Measurements from ENCODE around the gene SELENOO. TPM values are rescaled to one million over a fixed set of nuclear protein-coding genes. Genes with fewer than 3 reads are reported as not detected.

The SELENOO gene
- total and polyA plus RNA-seq, 2 experiments from 2014 or later, result 29.8 to 54.5 TPM

DNA sequence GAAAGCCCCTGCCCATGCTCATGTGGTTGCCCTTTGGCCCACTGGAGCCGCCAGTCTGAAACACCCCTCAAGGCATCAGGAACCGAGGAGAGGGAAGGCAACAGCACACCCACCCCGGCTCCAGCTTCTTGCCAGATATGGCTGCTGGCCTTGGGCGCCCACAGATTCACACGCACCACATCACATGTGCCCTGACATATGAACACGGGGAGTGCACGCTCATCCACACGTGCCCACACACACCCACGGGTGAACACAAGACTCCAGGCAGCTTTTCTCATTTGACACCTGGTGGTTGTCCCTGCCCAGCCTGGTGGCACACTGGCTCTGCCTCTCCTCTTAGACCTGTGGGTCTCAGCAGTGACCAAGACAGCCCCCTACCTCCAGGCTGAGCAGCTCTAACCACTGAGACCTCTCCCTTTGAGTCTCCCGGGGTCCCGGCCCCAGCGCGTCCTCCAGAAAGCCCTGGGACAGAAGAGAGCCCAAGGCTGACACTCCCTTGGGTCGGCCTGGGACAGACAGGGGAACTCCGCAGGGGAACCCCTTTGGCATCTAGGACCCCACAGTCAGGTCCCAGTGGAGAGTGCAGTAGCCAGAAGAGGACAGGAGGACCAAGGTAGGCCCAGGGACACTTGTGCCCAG lies 63.4 kb downstream of the SELENOO start:
- H3K27me3 ChIP-seq, result peaks cover 44% of the 10 kb centered on the region
- DNase-seq (ENCODE audit: low read depth in 1 of 2, low spot score in 1 of 2), result no peak
- no peaks in the 10 kb centered on the region for H3K9me3 ChIP-seq (ENCODE audit: low read depth)
- H3K36me3 ChIP-seq, result no peaks in the 10 kb centered on the region
- no peak overlapping the region for H3K27ac ChIP-seq
- H3K4me3 ChIP-seq, result no peak overlapping the region
- TF ChIP-seq, protein P1, sequence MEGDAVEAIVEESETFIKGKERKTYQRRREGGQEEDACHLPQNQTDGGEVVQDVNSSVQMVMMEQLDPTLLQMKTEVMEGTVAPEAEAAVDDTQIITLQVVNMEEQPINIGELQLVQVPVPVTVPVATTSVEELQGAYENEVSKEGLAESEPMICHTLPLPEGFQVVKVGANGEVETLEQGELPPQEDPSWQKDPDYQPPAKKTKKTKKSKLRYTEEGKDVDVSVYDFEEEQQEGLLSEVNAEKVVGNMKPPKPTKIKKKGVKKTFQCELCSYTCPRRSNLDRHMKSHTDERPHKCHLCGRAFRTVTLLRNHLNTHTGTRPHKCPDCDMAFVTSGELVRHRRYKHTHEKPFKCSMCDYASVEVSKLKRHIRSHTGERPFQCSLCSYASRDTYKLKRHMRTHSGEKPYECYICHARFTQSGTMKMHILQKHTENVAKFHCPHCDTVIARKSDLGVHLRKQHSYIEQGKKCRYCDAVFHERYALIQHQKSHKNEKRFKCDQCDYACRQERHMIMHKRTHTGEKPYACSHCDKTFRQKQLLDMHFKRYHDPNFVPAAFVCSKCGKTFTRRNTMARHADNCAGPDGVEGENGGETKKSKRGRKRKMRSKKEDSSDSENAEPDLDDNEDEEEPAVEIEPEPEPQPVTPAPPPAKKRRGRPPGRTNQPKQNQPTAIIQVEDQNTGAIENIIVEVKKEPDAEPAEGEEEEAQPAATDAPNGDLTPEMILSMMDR (IDR thresholded peaks at IDR 0.05; ENCODE audit: low read depth, low read length), result no peak
- no peaks in the 10 kb centered on the region for H3K4me1 ChIP-seq (ENCODE audit: low read depth)

DNA sequence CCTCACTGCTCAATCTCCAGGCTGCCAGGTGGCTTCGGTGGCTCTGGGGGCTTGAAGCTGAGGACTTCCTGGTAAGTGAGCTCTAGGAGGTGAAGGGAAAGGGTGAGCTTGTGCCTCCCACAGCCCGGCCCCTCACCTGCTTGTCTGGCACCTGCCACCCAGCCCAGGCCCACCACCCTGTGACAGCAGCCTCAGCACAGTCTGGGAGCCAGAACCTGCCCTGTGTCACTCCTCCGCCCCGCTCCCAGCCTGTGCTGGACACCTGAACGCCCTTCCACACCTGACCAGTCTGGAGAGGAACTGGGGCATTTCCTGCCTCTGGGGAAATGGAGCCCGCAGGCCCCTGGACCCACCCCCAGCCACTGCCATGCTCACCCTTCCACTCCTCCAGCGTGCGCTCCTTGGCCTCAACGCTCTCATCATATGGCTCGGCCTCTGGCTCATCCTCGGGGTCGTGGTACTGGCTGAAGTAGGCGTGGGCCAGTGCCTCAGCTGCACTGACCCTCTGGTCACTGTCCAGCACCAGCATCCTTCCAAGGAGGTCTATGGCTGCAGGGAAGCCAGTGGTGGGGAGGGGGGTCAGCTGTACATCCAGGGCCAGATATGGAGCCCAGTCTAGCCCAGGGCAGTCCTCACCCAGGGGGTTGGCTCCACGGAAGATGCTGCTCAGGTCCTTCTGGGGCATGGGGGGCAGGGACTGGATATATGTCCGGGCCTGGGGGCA lies 64.3 kb downstream of the SELENOO start:
- no peaks in the 10 kb centered on the region for H3K4me1 ChIP-seq (ENCODE audit: low read depth)
- H3K4me3 ChIP-seq, result no peak overlapping the region
- no peaks in the 10 kb centered on the region for H3K9me3 ChIP-seq (ENCODE audit: low read depth)
- no peak for DNase-seq (ENCODE audit: low read depth in 1 of 2, low spot score in 1 of 2)
- H3K36me3 ChIP-seq, result no peaks in the 10 kb centered on the region
- H3K27ac ChIP-seq, result no peak overlapping the region
- TF ChIP-seq, protein P1 (IDR thresholded peaks at IDR 0.05; ENCODE audit: low read depth, low read length), result no peak
- H3K27me3 ChIP-seq, result peaks cover 52% of the 10 kb centered on the region

DNA sequence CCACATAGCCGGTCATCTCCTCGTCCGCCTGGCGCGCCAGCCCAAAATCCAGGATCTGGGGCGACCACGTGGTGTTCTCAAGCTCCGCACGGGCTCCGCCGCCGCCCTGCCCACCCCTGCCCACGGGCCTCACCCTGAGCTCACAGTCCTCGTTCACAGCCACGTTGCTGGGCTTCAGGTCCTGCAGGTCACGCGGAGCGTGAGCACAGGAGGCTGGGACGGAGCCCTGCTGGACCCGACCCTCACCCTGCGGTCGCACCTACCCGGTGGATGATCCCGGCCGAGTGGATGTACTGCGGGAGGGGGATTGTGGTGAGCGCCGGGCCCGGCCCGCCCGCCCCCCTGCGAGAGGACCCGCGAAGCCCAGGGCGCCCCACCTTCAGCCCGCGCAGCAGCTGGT lies 66.2 kb downstream of the SELENOO start:
- H3K27me3 ChIP-seq, result peaks cover 71% of the 10 kb centered on the region
- TF ChIP-seq, protein P1 (IDR thresholded peaks at IDR 0.05; ENCODE audit: low read depth, low read length), result no peak
- no peaks in the 10 kb centered on the region for H3K9me3 ChIP-seq (ENCODE audit: low read depth)
- no peak overlapping the region for H3K27ac ChIP-seq
- H3K4me3 ChIP-seq, result no peak overlapping the region
- peaks cover 7% of the 10 kb centered on the region for H3K4me1 ChIP-seq (ENCODE audit: low read depth)
- no peak for DNase-seq (ENCODE audit: low read depth in 1 of 2, low spot score in 1 of 2)
- H3K36me3 ChIP-seq, result no peaks in the 10 kb centered on the region

Other genes starting within 250 kb of the SELENOO start
- 37.4 and 62.2 TPM in 2 replicates for gene PIM3, start 240.2 kb upstream of the SELENOO start, total RNA-seq
- 46.1 and 74.4 TPM in 2 replicates for gene PIM3, start 240.2 kb upstream of the SELENOO start, polyA plus RNA-seq
- 1.8 TPM in 1 of 2 replicates, not detected in the other for gene IL17REL, start 188.2 kb upstream of the SELENOO start, total RNA-seq
- not detected in 2 replicates for gene IL17REL, start 188.2 kb upstream of the SELENOO start, polyA plus RNA-seq
- gene TTLL8, start 142.7 kb upstream of the SELENOO start, total RNA-seq, result not detected in 2 replicates
- not detected in 2 replicates for gene TTLL8, start 142.7 kb upstream of the SELENOO start, polyA plus RNA-seq
- gene MLC1, start 115.6 kb upstream of the SELENOO start, total RNA-seq, result 0.11 and 0.27 TPM in 2 replicates
- 0.32 TPM in 1 of 2 replicates, not detected in the other for gene MLC1, start 115.6 kb upstream of the SELENOO start, polyA plus RNA-seq
- 0.18 TPM in 1 of 2 replicates, not detected in the other for gene MOV10L1, start 111.0 kb upstream of the SELENOO start, total RNA-seq
- gene MOV10L1, start 111.0 kb upstream of the SELENOO start, polyA plus RNA-seq, result 1.1 TPM in 1 of 2 replicates, not detected in the other
- 22.1 and 30.9 TPM in 2 replicates for gene PANX2, start 30.3 kb upstream of the SELENOO start, total RNA-seq
- gene PANX2, start 30.3 kb upstream of the SELENOO start, polyA plus RNA-seq, result 6.9 and 9.5 TPM in 2 replicates
- 38.3 and 50.7 TPM in 2 replicates for gene TRABD, start 15.1 kb upstream of the SELENOO start, total RNA-seq
- 59.6 and 72.3 TPM in 2 replicates for gene TRABD, start 15.1 kb upstream of the SELENOO start, polyA plus RNA-seq
- gene TUBGCP6, start 44.0 kb downstream of the SELENOO start, total RNA-seq, result 32.9 and 46.1 TPM in 2 replicates
- 32.6 and 48.3 TPM in 2 replicates for gene TUBGCP6, start 44.0 kb downstream of the SELENOO start, polyA plus RNA-seq
- 28.4 and 57.3 TPM in 2 replicates for gene HDAC10, start 50.3 kb downstream of the SELENOO start, total RNA-seq
- gene HDAC10, start 50.3 kb downstream of the SELENOO start, polyA plus RNA-seq, result 19.8 and 20.8 TPM in 2 replicates
- 45.5 and 52.1 TPM in 2 replicates for gene MAPK12, start 60.7 kb downstream of the SELENOO start, total RNA-seq
- gene MAPK12, start 60.7 kb downstream of the SELENOO start, polyA plus RNA-seq, result 61.5 and 67.1 TPM in 2 replicates
- gene MAPK11, start 69.4 kb downstream of the SELENOO start, total RNA-seq, result 0.49 and 0.63 TPM in 2 replicates
- gene MAPK11, start 69.4 kb downstream of the SELENOO start, polyA plus RNA-seq, result 0.12 TPM in 1 of 2 replicates, not detected in the other
- 142 and 195 TPM in 2 replicates for gene PLXNB2, start 106.6 kb downstream of the SELENOO start, total RNA-seq
- 77.0 and 83.2 TPM in 2 replicates for gene PLXNB2, start 106.6 kb downstream of the SELENOO start, polyA plus RNA-seq
- 7.0 and 7.9 TPM in 2 replicates for gene DENND6B, start 126.0 kb downstream of the SELENOO start, total RNA-seq
- 10.6 and 13.3 TPM in 2 replicates for gene DENND6B, start 126.0 kb downstream of the SELENOO start, polyA plus RNA-seq
- 78.6 and 88.4 TPM in 2 replicates for gene PPP6R2, start 142.3 kb downstream of the SELENOO start, total RNA-seq
- 39.8 and 41.4 TPM in 2 replicates for gene PPP6R2, start 142.3 kb downstream of the SELENOO start, polyA plus RNA-seq